Measurements from ENCODE around the gene GTSE1. TPM values are rescaled to one million over a fixed set of nuclear protein-coding genes. Genes with fewer than 3 reads are reported as not detected.

GTSE1 gene
- total and polyA plus RNA-seq, 2 of the 13 experiments (the other 11 are each of a cell fraction or from before 2014, with no cell fraction given), result 10.7 to 13.5 TPM

GRCh38 chr22:46377525-46378425 is 81.1 kb downstream of the GTSE1 start (continued):
- no peak for TF ChIP-seq KDM1A (CRISPR knock-in tag; IDR thresholded peaks at IDR 0.05)
- TF ChIP-seq ZNF850 (CRISPR knock-in tag; conservative IDR thresholded peaks at IDR 0.05), result no peak
- TF ChIP-seq ZNF704 (CRISPR knock-in tag; IDR thresholded peaks at IDR 0.05; ENCODE audit: borderline replicate concordance), result 0 out of 2 replicates have a peak, but pooled peaks have one; percentile 34
- peak in 1 of 2 experiments; percentile 70; a peak in 1 of 4 replicates for TF ChIP-seq KLF16 (CRISPR knock-in tag; IDR thresholded peaks at IDR 0.05)
- peak; percentile 77 for TF ChIP-seq TCF7L2 (IDR thresholded peaks at IDR 0.05; ENCODE audit: low read depth, low read length)
- no peak for TF ChIP-seq MIXL1 (CRISPR knock-in tag; IDR thresholded peaks at IDR 0.05)
- no peak; the same call in 1 of the 2 replicates for TF ChIP-seq ZSCAN31 (CRISPR knock-in tag; IDR thresholded peaks at IDR 0.05; ENCODE audit: low read depth)
- TF ChIP-seq CREB1 (IDR thresholded peaks at IDR 0.05), result no peak
- 0 out of 2 replicates have a peak, but pooled peaks have one; percentile 32 for TF ChIP-seq CREB1 (CRISPR knock-in tag; IDR thresholded peaks at IDR 0.05)
- TF ChIP-seq SNAPC4 (CRISPR knock-in tag; IDR thresholded peaks at IDR 0.05), result peak; percentile 51; the same call in 1 of the 2 replicates
- TF ChIP-seq ZNF772 (CRISPR knock-in tag; IDR thresholded peaks at IDR 0.05), result peak; percentile 59; the same call in 1 of the 2 replicates
- TF ChIP-seq HBP1 (CRISPR knock-in tag; IDR thresholded peaks at IDR 0.05; ENCODE audit: low read depth), result peak; percentile 45; the same call in 1 of the 2 replicates
- TF ChIP-seq HNF4A (CRISPR knock-in tag; IDR thresholded peaks at IDR 0.05), result peak; percentile 79
- peak; percentile 51; the same call in 1 of the 2 replicates for TF ChIP-seq TOPORS (CRISPR knock-in tag; IDR thresholded peaks at IDR 0.05)
- TF ChIP-seq ZNF263 (CRISPR knock-in tag; IDR thresholded peaks at IDR 0.05), result no peak
- TF ChIP-seq ZNF292 (CRISPR knock-in tag; IDR thresholded peaks at IDR 0.05; ENCODE audit: borderline replicate concordance, low read depth), result peak; percentile 86
- no peak for TF ChIP-seq KMT2B (CRISPR knock-in tag; IDR thresholded peaks at IDR 0.05)
- no peak; the same call in 1 of the 2 replicates for TF ChIP-seq RFXAP (CRISPR knock-in tag; IDR thresholded peaks at IDR 0.05; ENCODE audit: borderline replicate concordance)
- TF ChIP-seq ZNF562 (CRISPR knock-in tag; IDR thresholded peaks at IDR 0.05; ENCODE audit: borderline replicate concordance), result no peak

Measured in HepG2 (cell line).